GM21367 (cell line): Measurements from ENCODE around the gene FCGR3A.
"Not testable (repeated sequence)": the region's sequence is repeated elsewhere in the genome, so short reads cannot be mapped to it uniquely, and the experiment has no call there.

Source experiments
- ATAC-seq: cut with Tn5 transposase; IDR thresholded peaks from one replicate; pipeline ENCODE4 v1.9.1; 2021; ENCODE audit not compliant: unreplicated experiment

The FCGR3A gene

GRCh38 chr1:161531986-161532643 lies 17.5 kb downstream of the FCGR3A start:
- no peak for ATAC-seq

- ATAC-seq, result peak; percentile 51
Observed at GRCh38 chr1:161530671-161531641, 18.7 kb downstream of the FCGR3A start.

- ATAC-seq, result peak; percentile 26
Observed at GRCh38 chr1:161530158-161530557, 19.5 kb downstream of the FCGR3A start.

GRCh38 chr1:161529463-161530104 lies 20.0 kb downstream of the FCGR3A start:
- ATAC-seq, result not testable (repeated sequence)

DNA sequence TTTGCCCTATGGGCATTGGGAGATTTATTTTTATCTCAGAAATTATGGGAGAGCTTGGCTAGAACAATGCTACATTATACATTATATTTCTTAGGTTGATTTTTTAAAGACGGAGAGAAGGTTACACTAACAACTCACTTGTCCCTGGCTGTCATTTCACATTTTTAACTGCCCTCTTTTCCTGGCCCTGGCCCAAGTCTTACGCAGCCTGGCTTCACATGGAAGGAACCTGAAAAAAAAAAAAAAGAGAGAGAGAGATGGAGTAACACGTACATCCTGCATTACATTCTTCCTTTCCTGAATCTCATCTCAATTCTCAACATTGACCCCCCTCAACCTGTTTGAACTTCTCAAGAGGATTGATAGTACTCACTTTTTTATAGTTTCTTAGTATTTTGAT lies 21.1 kb downstream of the FCGR3A start:
- not testable (repeated sequence) for ATAC-seq

GRCh38 chr1:161525918-161526317 lies 23.7 kb downstream of the FCGR3A start:
- ATAC-seq, result not testable (repeated sequence)

- not testable (repeated sequence) for ATAC-seq
Observed at GRCh38 chr1:161525321-161525720, 24.3 kb downstream of the FCGR3A start.

- peak; percentile 8 for ATAC-seq
Observed at GRCh38 chr1:161524742-161525291, 24.8 kb downstream of the FCGR3A start.

DNA sequence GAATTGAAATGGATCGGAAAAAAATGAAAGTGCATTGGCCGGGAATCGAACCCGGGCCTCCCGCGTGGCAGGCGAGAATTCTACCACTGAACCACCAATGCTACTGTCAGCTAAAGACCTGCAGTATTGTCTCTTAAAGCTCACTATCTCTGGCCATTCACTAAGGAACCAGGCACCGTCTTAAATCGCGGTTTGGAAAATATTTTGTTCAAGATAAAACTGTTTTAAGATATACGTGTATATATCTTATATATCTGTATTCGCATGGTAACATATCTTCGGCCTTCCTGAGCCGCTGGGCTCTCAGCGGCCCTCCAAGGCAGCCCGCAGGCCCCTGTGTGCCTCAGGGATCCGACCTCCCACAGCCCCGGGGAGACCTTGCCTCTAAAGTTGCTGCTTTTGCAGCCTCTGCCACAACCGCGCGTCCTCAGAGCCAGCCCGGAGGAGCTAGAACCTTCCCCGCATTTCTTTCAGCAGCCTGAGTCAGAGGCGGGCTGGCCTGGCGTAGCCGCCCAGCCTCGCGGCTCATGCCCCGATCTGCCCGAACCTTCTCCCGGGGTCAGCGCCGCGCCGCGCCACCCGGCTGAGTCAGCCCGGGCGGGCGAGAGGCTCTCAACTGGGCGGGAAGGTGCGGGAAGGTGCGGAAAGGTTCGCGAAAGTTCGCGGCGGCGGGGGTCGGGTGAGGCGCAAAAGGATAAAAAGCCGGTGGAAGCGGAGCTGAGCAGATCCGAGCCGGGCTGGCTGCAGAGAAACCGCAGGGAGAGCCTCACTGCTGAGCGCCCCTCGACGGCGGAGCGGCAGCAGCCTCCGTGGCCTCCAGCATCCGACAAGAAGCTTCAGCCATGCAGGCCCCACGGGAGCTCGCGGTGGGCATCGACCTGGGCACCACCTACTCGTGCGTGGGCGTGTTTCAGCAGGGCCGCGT lies 25.5 kb downstream of the FCGR3A start, which contains the start of gene HSPA6:
TSS of gene HSPA6 (plus strand) at position 724 of the 925 bp plus-strand sequence. CDS start at position 843, 119 bp downstream.
- ATAC-seq, result peak; percentile 46

DNA sequence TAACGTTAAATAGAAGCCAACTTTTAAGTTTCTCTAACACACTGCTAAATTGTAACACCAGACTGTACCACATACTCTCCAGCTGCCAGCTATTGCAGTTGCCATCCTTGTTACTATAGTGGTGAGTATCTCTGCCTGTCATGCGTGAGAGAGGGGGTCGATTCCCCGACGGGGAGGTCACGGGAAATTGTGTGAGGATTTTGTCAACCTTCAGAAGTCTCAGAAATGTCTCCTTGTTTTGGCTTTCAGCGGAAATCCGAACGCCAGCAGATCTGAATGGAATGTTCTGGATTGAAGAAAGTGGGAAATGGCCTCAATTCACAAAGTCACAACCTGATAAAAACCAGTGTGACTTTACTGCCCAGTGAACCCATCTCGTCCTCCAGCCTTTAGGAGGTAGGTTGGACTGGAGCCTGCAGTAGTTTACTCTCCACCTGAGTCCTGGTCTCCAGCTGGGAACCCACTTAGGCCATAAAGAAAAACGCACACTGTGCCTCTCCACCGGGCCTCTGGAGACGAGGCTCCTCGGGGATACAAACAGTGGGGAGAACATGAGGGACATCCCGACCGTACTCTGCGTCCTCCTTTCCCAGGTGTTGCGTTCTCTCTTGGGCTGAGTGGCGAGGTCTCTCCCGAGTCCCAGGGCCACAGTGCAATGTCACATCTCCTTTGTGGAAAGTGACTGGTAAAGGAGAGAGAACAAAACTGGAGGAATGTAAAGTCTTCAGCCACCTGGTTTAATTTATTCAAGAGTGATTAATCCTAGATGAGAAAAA lies 26.4 kb downstream of the FCGR3A start:
- ATAC-seq, result not testable (repeated sequence)

- ATAC-seq, result not testable (repeated sequence)
Observed at GRCh38 chr1:161513953-161514352, 35.7 kb downstream of the FCGR3A start.

GRCh38 chr1:161513448-161513780 lies 36.2 kb downstream of the FCGR3A start:
- ATAC-seq, result not testable (repeated sequence)

DNA sequence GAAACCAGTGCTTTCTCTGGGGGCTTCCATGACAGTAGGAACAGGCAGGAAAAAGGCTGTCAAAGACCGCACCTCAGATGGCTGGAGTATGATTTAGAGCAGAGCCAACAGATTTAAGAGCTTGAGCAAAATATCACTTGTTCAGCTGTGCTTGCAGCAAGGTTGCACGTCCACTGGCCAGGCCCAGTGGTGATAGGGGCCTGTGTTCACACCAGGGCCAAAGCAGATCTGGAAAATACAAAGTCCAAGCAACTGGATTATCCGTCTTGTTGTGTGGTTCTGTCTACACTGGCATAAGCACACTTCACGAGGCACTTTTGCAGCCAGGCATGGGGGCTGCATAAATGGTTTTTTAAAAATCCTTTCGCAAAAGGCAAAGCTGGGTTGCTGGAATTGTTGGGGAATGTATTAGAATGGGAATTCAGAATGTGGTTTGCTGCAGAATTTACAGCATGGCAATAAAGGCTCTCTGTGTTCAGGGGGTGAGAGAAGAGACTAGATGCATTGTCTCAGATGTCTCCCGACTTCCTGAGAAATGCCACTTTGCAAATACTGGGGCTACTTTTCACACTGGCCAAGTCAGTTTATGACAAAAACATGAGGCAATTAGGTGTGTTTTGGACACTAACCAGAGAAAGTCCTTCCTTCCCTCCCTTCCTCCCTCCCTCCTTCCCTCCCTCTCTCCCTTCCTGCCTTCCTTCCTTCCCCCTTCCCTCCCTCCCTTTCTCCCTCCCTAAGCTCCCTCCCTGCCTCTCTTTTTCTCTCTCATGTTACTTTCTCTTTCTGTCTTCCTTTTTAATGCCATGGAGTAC lies 36.8 kb downstream of the FCGR3A start:
- not testable (repeated sequence) for ATAC-seq

DNA sequence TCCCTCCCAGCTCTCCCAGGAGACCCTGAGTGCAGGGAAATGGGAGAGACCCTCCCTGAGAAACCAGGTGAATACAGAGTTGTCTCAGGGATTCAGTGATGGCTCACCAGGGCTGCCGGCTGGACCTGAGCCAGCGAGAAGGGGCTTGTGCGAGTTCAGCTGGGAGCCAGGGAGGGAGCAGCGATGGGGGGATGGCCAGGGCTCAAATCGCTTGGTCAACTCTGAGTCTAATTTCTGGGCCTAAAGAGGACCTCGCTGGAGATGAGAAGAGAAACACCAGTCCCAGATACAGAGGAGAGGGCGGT lies 37.9 kb downstream of the FCGR3A start:
- ATAC-seq, result no peak

GRCh38 chr1:161511018-161511755 lies 38.4 kb downstream of the FCGR3A start:
- ATAC-seq, result no peak

DNA sequence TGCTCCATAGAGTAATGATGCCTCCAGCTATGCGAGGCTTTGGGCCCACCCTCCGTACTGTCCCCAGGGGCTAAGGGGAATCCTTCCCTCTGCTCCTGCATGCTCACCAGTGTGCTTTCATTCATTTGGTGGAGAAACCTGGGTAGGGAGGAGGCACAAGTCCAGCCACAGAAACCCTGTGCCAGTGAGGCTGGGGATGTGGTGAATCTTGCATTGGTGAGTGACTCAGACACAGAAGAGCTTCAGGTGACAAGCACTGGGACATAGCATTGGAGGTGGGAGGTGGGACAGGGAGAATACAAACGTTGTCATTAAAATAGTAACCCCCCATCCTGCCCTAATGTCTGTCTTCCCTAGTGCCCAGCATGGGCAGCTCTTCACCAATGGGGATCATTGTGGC lies 39.1 kb downstream of the FCGR3A start:
- ATAC-seq, result no peak

DNA sequence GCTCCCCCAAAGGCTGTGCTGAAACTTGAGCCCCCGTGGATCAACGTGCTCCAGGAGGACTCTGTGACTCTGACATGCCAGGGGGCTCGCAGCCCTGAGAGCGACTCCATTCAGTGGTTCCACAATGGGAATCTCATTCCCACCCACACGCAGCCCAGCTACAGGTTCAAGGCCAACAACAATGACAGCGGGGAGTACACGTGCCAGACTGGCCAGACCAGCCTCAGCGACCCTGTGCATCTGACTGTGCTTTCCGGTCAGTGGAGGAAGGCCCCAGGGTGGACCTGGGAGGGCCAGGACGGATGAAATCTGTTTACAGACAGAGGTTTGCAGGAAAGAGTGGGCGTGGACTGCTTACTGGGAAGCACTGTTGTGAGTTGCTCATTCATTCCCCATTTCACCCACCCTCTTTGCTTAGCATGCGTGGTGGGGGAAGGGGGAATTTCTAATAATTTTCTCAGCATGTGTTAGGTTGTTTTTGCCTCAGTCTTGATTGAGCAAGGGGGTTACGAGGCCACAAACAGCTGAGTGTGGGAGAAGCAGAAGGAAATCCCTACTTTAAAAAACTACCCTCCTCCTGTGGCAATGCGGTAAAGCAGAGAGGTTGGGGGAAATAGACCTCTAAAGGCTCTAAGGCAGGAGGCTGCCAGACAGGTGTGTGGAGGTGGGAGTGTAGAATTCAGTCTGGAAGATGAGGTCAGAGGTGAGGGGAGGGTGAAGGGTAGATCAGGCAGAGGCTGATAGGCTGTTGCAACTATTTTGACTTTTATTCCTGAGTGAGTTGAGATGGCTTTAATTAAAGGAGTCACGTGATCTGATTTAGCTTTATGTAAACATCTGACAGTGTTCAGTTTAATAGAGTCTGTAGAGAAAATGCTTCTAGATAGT lies 43.0 kb downstream of the FCGR3A start:
- ATAC-seq, result no peak
